Activated CD4-positive, CD25-positive, alpha-beta regulatory T cell (primary cell): Measurements from ENCODE around the gene ROS1.

Source experiments
- DNase-seq, 4 experiments: peaks; one replicate each; lab custom pipeline; 2025; lab: John Stamatoyannopoulos, UW

ROS1 gene

DNA sequence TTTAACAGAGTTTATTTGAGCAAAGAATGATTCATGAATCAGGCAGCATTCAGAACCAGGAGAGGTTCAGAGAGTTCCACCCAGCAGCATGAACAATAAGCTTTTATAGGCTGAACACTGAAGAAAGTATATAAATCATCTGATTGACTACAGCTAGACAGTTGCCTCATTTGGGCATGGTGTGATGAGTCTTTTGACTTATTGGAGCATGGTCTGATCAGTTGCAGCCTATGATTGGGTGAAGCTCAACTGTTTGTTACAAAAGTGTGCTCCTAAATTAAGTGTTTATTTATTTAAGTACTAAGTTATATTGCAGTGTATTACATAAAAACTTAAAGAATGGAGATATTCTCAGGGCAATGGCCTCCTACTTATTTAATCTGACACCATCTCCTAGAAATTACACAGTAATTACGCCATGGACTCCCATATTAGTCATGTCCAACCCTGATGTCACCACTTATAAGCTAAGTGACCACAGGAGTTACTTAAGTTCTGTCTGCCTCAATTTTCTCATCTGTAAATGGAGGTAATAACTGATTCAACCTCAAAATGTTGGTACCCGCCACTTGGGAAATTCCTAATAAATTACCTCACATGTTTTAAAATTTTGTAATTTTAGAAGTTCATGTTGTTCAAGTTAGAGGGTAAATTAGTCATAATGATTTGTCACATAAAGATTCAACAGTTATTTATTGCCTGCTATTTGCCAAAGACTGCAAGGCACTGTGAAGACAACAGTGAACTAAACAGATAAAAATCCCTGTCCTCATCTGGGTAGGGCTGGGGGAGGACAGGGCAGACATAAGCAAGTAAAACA is 15.2 kb upstream of the ROS1 start:
- DNase-seq = no peak

DNA sequence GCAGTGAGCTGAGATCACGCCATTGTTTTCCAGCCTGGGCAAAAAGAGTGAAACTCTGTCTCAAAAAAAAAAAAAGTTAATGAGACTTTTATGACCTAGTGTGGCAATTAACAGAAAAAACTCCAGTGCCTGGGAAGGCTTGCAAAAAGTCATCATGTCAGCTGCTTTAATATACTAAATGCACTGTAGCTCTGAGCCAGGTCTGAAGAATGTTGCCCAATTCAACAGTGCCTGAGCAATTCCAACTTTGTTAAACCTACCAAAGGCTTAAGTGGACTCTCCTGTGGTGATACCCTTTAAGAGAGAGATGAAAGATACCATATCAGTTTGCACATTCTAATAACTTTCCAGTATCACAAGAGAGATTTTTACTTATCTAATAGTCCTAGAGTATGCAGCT is 6.5 kb upstream of the ROS1 start:
- DNase-seq = no peak

DNA sequence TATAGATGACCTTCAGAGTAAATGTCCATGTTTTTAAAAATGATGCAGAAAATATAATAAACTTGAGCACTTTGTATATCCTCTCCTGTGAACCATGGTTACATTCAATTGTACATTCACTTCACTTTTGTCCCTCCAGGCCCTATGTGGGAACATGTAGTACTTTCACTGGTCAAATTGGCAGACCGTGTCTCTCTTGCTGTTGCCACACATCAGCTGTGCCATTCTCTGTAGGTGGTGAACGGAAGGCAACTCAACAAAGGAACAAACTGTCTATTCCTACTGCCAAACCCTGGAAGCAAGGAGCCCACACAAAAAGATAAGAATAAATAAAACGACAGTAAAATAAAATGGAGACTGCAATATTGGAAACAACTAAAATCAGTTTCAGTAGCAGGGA is 2.0 kb downstream of the ROS1 start:
- no peak for DNase-seq

DNA sequence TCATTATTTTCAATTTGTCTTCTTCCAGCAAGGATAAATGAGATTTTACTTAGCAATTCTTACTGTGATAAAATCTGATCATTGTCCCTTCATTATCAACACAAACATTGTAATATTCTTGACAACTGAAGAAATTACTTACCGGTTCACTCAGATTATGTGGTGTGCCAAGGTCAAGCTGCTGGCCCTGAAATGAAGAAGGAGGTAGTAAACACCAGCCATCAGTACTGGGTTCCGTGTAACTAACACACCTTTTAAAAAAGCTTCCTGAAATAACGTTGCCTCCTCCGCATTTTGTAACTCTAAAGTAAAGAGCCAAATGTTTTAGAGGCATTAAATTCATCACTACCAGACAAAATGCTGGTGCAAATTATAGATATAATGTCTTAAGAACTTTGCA is 7.4 kb downstream of the ROS1 start:
- no peak for DNase-seq

DNA sequence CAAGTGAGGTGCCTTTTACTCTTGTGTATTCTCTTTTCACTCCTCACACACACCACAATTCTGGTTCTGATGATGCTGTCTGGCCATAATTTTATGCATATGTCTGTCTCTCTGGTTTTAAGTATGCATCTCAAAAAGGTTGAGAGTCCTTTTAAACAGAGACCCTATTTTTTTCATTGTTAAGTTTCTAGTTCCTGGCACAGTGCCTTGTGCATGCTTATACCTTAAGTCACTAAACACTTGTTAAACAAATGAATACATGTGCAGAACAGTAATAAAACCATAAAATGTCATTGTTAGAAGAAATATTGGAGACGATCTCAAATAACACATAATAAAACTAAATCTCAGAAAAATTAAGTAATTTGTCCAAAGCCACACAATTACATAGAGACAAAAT is 7.9 kb downstream of the ROS1 start:
- no peak for DNase-seq

DNA sequence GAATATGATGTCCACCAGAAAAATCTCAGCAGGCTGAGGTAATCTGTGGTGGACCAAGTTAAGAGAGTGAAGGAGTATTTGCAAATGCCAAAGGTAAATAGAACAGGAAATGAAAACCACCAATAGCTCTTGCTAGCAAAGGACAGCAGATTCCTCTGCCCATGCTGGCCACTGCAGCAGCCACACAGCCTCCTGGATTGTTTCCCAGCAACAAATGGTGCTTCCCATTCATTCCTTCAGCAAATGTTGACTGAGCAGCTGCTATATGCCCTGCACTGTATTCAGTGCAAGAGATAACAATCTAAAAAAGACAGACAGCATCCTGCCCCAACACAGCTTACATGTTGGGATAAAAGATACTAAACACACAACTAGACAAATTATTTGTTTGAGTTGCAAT is 11.0 kb downstream of the ROS1 start:
- no peak for DNase-seq

DNA sequence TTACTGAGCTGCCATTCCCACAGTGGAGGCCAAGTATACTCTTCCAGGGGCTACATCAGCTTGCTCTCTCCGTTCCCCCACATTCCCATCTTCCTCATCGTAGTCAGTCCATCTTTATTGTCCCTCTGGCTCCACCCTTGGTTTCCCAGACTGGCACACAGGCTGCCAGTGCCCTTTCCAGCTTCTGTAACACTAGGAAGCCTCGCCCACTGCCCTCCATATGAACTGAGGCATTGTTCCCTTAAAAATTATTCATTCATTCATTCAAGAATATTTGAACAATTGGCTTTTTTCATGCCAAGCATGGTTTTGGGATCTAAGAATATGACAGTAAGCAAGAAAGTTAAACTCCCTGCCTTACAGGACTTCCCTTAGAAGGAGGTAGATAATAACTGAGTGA is 14.3 kb downstream of the ROS1 start:
- no peak for DNase-seq

DNA sequence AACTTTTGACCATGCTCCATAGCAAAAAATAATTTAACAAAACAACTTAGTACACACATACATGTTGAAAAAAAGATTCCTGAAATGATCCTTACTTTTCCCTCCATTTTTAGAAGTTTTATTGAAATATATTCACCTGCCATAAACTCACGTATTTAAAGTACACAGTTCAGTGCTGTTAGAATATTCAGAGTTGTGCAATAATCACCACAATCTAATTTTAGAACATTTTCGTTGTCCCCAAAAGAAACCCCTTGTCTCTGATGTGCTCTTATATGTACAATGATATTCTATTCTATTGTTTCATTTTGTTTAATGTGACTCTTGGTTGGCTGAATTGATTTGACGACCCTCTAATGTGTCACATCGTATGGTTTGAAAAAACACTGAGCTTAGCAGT is 15.9 kb downstream of the ROS1 start:
- no peak for DNase-seq

DNA sequence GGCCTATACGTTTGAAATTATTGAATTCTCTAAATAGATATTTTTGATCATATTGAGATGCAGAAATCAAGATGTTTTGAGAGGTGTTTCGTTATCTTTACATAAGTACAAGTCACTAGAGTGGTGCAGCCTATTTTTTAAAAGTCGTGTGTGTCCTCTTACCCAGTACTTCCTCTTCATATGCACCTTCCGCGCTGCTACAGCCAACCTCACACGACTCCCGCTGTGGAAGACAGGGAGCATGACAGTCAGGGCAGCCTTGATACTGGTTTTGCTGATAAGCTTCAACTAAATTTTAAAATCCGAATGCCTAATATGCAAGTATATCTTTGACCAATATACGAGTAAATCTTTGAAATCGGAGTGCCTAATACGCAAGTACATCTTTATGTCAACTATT is 16.3 kb downstream of the ROS1 start:
- no peak for DNase-seq

DNA sequence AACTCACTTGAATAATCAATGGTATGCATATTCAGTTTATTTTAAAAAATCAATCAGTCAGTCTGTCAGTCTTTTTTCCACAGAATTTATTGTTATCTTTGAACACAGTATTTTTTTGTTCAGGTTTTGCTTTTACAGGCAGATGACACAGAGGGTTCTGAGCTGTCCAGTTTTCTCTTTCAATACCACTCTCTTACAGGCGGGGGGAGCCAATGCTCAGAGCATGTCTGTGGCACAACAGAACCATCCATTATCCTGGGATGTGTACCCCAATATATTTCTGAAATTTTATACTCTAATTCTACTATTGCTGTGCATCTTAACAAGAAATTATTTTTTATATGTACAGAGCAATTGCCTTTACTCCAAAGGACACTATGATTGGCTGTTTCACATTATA is 21.2 kb downstream of the ROS1 start:
- no peak for DNase-seq

DNA sequence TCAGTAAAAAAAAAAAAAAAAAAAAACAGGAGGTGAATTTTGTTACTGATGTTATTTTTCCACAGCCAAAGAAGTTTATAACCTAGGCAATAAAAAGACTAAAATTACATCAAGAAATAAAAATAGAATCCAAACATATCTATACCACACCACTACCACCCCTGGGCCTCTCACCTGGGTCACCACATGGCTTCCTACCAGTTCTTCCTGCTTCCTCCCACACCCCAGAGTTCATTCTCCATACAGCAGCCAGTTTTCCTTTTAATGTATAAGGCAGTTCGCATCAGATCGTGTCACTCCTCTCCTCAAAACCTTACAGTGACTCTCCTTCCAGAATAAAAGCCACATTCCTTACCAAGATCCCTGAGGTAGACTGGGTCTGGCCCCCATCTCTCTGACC is 23.9 kb downstream of the ROS1 start:
- DNase-seq = no peak

DNA sequence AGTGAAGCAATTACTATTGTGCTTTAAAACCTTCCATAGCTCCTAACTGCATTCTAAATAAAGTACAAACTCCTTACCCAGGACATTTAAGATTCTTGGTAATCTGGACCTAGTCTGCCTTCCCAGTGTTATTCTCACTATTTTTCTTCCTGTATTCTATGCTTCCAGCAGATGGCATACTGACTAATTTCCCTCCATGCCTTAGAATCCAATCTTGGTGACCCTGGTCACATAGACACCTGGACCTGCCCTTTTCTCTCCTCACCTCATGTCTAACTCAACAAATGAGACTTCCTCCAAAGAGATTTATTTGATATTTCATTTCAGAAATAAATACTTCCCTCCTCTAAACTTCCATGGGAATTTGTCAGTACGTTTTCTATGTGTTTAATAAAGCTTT is 25.8 kb downstream of the ROS1 start:
- DNase-seq = no peak

DNA sequence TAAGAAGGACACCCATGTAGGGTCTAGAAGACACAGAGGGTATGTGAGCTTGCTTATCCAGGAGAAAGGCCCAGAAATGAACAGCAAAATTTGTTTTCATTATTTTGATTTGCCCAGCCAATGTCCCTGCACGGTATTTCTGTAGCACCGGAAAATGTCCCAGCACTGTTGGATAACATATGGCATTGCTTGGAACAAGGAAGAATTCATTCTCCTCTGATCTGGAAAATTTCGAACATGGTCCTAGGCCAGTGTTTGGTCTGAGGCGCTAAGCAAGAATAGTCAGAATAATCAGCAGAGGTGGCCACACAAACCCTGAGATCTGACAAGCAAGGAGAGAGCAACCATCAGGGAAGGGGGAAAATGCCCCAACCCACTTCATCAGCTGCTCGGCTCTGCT is 26.6 kb downstream of the ROS1 start:
- DNase-seq = no peak

DNA sequence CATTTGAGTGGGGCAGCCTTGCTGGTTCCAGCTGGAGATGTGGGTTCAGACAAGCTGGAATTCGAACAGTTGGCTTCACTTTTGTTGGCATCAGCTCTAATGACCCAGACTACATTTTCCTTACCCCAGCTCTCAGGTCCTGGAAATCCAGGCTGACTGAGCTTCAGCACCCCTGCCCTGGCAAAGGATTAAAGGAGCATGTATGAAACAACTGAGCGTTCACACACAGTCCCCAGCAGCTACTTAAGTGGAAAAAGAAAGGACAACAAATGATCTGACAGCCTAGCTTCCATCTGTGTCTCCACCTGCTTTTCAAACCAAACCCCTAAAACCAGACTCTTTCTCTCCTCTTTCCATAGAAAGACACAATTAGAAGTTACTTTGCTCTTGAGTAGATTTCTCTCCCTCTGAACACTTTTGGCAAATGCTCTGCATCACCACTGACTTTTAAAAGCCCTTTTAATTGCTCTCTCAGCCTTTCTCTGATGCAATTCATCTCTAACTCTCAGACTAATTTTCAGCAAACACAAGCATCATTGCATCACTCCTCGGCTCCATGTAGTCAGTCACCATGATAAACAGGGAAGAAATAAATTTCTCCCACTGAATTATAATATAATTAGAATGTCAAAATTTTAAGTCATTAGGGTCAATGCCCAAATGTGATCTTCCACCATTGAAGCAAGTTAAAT is 28.1 kb downstream of the ROS1 start:
- DNase-seq = no peak

DNA sequence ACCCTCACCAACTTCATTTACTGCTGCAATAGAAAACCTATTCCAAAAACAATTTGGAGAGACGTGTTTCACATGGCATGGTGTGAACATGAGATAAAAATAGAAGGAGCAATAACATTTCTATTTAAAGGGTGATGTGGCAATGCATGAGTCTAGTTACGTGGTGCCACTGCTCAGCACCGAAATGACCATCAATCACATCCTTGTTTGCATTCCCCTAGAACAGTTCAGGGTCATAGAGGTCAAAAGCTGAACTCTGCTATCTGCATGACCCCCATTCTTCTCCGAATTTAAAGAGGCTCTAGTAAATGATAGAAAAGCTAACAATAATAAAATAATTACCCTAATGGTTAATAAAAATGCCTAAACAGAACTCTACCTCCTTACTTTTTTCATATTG is 29.5 kb downstream of the ROS1 start:
- no peak for DNase-seq

DNA sequence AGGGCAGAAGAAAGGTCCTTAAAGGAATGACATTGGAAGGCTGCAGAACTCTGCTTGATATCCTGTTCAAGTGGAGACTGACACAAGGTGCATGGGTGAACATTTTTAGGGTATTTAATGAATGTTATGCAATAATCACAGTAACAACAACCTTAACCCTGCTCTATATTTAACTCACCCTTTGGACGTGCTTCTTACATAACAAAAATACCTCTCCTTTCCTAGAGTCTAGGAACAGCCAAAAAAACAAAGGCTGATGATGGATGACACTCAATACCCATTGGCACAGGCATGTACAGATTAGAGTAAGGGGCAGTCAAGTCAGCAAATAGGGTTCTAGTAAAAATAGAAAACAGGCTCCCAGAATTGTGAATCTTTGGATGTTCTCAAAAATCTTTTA is 30.6 kb downstream of the ROS1 start:
- DNase-seq = no peak

DNA sequence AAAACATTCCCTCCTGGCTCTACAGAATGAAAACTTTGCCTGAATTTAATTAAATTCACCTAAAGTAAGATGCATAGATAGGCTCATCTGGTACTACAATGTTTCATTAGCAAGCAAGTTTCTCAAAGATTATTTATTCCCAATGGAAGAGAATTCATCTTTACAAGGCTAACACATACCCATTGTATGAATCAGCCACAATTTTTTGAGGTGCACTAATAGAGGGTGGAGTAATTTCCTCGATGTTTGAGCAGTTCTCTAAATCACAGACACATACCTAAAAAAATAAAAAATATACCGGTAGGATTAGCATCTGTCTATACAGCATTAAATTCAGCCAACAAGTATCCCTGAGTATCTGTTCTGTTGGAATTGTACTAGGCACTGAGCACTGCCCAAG is 32.7 kb downstream of the ROS1 start:
- DNase-seq = no peak

DNA sequence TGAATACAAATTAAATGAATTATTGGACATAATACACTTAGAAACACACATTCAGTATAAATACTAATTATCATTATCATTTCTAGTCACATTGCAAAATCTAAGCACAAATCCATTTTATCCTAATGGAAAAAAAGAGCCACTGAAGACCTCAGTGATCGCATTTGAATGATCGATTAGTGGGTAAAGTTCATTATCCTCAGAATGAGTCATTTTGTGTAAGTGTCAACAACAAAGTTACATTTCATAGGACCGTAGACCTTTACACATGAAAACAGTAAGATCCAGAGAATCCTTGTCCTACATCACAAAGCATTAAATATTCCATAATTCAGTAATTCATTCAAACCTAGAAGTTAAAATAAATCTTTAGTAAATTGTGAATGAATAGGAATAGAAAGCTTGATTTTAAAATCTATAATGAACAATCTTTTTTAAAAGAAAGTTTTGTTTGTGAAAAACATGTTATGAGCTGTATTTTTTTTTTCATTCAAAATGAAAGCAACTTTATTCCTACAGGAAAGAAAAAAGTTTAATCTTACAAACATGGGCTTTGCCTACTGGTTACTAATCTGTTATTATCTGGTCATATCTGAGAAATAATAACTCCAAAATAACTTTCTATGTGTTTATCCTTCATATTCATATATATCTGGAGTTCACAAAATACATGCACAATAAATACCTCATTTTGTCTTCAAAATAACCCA is 33.7 kb downstream of the ROS1 start:
- no peak for DNase-seq

DNA sequence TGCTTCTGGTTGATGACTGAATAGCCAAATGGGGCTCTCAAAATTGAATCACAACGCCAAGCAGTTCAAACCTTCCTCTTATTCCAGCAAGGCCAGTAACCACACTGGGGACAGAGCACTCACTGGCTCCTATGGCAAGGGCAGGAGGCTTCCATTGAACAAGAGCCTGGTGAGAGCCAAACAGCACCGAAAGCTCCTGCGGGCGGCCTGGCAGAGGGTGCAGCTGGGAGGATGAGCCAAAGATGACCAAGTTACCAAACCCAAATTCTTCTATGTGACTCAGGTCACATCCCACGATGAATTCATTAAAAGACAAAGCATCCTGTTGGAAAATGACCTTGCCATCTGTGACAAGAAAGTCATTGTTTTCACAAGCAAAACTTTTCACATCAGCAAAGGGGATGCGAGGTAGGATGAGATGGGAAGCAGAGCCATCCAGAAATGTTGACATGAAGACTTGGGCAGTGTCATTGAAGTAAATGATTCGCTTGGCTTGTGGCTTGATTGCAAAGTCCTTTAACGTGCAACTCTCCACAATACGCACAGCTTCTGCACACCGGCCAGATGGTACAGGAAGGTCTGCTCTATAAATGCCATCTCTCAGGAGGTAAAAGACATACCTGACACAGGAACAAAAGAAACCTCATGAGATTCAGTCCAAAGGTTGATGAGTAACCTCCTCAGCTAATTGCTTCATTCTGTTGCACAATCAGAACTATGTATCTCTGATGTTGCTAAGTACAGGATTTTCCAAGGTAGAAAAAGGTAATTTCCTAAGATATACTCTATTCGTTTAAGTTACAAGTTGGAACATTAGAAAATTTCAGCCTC is 36.3 kb downstream of the ROS1 start:
- DNase-seq = no peak

DNA sequence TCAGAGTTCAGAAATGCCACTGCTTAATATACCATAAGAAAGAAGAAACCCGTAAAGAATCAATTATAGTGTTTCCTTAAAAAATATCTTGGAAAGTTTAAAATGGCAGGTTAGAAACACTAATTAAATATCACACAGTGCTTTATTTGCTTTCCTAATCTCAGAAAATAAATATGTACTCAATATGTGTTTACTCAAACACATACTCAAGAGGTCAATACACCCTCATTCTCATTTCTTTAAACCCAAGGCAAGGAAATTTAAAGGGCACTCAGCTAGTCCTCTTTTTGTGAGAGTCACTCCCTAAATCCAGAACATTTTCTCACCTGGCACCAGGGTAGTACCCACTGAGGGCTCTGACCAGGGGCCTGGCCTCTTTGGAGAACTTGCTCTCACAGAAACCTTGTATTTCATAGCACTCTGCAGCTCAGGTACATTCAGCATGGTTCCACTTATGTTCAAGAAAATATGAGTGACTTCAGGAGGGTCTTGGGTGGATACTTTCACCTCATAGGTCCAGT is 38.2 kb downstream of the ROS1 start:
- no peak for DNase-seq

DNA sequence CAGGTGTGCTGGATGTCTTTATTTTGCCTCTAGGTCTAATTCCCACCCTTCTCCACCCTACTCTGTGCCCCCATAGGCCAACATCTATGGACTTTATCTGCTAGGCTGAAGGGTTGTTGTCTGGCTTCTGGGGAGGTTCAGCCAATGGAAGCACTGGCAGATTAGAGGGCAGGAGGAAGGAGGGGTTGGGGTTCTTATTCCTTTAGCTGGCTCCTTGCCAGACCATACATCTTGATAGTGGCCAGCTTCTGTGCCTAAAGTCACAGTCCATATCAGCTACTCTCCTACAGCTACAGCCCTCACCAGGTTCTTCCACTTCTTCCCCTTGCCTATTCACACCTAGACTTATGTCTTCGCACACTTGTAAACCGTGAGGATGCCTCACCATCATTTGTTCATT is 41.1 kb downstream of the ROS1 start:
- no peak for DNase-seq

DNA sequence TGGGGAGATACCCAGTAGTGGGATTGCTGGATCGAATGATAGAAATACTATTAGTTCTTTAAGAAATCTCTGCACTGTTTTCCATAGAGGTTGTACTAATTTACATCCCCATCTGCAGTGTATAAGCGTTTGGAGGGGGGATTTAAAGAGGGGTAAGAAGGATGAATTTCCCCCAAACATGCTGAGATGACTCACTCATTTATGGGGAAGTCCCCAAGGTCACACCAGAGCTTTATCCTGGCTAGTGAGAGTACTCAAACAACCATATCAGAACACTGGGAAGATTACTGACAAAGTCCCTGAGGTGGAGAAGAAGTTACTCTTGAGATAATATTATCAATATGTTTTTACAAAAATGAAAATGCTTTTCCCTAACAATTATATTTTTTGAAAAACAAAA is 44.0 kb downstream of the ROS1 start:
- no peak for DNase-seq
